ENCODE data around the gene CARHSP1.
"Not testable (repeated sequence)": the region's sequence is repeated elsewhere in the genome, so short reads cannot be mapped to it uniquely, and the experiment has no call there.

Gene CARHSP1

GRCh38 chr16:8892101-8892575, 23.3 kb upstream of the CARHSP1 start:
- DNase-seq: no peak

GRCh38 chr16:8890549-8890921, 21.7 kb upstream of the CARHSP1 start:
- DNase-seq: no peak

DNA sequence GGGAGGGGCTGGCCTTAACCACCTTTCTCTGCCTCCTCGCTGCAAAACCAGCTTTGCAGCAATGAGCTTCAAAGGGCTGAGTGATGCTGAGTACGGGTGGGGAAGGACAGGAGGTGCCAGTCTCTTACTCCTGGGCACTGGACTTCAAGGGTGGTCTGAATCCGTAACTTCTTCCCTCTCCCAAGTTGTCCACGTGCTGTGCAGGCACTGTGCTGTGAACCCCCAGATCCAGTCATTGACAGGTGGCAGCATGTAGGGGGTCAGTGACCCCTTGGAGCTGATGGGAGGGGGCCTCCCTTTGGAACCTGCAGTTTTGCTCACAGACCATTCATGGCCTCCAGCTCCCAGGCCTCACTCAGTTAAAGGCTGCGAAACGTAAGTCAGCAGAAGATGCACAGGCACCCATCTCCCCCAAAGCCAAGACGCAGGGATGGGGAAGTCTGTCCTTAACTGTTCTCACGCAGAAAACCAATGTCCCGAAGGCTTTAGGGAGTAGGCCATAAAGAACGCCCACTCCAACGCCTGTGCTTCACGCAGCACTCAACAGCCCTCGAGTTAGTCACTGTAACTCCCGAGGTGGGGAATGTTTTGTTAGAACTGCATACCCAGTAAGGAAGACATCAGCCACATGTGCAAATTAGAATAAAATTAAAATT, 21.2 kb upstream of the CARHSP1 start:
- DNase-seq: no peak

GRCh38 chr16:8888951-8889892, 20.4 kb upstream of the CARHSP1 start:
- no peak for DNase-seq

GRCh38 chr16:8887952-8888560, 19.2 kb upstream of the CARHSP1 start:
- no peak for DNase-seq

DNA sequence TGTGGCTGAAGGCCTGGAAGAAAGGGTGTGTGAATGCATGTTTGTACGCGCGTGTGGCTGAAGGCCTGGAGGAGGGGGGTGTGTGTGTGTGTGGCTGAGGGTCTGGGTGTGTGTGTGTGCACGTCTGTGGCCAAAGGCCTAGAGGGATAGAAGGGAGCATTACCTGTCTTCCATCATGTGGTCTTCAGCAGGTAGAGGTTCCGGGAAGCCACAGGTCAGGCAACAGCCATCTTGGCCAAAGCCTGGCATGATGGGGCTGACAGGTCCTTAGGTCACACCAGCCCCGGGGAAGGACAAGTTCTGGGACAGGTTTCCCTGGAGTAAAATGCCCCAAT, 18.6 kb upstream of the CARHSP1 start:
- DNase-seq: no peak

DNA sequence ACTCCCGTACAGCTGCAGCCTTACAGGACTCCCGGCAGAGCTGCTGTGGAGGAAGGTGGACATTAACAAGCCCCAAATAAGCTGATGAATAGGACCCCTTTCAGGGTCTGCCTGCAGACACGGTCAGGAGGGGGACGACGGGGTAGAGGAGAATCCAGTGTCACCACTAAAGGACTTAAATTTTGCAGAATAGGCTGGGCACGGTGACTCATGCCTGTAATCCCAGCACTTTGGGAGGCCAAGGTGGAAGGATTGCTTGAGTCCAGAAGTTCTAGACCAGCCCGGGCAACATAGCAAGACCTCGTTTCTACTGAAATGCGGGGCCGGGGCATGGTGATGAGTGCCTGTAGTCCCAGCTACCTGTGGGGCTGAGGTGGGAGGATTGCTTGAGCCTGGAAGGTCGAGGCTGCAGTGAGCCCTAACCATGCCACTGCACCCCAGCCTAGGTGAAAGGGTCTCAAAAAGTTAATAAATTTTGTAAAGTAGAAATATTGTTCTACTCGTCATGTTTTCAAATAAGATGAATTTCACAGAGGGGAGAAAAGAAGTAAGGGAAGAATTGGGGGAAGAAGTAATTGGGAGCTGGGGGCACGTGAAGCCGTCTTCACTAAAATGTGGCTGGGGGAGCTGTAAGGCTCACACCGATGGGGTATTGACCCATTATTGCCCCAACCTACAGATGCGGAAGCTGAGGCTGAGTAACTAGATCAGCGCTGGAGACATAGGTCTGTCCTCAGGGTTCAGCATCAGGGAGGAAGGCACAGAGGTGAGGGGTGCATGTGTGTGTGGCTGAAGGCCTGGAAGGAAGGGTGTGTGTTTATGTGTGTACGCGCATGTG, 18.0 kb upstream of the CARHSP1 start:
- no peak for DNase-seq

DNA sequence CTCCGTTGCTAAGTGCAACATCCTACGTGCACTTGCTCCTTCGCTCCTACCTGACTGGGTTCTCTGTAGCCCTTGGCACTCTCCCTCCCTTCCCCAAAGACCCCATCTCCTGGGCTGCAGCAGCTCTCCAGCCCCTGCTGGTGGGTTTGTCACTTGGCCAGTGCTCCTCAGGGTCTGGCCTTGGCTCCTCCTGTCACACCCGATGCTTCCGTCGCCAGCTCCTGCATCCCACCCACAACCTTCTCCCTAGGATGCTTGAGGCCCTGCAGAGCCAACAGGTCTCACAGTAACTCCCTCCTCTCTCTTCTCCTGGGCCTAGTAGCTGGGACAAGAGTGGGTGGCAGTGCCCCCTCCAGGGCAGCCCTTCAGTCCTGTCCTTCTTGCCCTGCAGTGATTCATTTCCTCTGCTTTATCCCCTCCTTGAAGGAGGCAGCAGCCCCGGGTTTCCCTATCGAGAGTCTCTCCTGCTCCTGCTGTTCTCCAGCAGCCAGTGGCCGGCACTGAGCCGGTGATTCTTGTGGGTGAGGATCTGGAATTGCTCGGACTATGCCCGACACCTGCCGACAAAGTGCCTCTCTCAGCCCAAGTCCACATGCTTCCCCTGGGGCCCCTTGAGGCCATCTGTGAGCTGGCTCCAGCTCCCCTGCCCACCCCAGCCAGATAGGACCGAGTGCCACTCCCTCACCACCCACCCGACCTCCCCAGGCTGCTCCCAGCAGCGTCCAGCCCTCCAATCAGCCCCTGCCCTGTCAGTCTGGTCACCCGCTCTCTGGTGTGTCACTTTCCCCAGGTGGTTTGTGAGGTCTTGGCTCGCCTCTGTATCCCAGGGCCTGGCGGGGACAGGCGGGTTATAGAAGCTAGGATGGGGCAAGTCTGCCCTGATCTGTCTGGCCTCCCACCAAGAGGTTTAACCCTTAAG, 17.1 kb upstream of the CARHSP1 start:
- no peak for DNase-seq

DNA sequence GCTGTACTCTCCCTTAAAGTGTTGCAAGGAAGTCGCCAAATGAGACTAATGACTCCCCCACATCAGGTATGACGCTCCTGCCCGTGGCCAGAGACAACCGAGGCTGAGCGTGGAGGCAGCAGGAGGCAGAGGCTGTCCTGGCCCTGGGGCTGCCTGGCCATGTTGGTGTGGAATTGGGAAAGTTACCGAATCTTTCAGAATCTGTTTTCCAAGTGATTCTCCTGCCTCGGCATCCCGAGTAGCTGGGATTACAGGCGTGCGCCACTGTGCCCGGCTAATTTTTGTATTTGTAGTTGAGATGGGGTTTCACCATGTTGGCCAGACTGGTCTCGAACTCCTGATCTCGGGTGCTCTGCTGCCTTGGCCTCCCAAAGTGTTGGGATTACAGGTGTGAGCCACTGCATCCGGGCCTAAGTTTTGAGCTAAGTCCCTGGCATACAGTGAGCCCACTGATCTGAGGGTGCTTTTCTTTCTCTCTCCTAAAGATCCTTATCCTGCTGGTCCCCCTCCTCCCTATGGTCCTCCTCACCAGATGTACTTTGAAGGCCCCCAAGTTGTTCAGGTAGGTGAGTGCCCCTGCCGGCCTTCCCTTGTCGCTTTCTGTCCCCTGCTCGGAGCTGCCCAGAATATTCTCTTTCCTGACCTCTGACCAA, 14.0 kb upstream of the CARHSP1 start:
- DNase-seq: no peak

DNA sequence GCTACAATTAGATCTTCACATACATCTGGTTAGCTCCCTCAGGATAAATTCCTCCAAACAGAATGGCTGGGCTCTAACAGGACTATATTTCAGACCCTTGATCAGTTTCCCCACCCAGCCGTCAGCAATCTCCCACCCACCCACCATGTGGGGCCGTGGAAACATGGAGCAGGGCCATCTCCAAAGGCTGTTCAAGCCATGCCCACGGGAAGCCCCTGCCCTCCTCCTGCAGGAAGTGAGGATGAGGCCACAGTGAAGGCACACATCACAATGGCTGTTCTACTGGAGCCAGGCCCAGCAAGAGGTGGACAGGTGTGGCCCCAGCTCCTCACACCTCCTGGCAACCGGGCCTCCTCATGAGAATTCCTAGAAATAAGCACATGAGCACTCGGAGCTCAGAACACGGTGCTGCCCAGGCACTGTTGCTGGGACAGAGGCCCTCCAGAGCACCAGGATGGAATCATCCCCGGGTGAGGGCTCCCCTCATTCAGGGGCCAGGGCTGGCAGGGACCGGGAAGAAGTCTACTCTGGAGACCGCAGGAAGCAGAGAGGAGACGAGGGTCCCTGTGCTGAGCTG, 13.3 kb upstream of the CARHSP1 start, which contains the start of gene LITAFD:
LITAFD (plus strand) TSS at position 311 of the 577 bp plus-strand sequence. CDS start 2,005 bp downstream, outside the sequence.
- DNase-seq: no peak

- DNase-seq: no peak
Measured at GRCh38 chr16:8880839-8881510, 12.2 kb upstream of the CARHSP1 start.

DNA sequence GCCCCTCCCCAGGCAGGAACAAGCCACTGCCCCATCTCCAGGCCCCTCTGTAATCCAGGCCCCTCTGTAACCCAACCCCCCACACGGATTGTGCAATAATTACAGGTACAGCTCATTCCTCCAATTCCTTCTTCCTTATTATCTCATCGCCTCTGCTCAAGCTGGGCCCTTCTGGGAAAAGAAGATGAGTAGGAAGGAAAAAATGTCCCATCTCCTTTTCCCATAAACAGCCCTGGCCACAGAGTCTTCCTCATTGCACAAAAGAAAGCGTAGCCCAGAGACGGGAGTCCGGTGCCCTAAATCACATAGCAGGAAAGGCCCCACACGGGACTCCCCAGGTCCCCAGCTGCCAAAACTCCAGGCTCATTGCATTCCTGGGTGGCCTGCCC, 9.7 kb upstream of the CARHSP1 start:
- DNase-seq: no peak

GRCh38 chr16:8877894-8878522, 9.2 kb upstream of the CARHSP1 start:
- no peak for DNase-seq

- not testable (repeated sequence) for DNase-seq
Measured at GRCh38 chr16:8875317-8875716, 6.5 kb upstream of the CARHSP1 start.

- DNase-seq: no peak
Measured at GRCh38 chr16:8874388-8874787, 5.6 kb upstream of the CARHSP1 start.

DNA sequence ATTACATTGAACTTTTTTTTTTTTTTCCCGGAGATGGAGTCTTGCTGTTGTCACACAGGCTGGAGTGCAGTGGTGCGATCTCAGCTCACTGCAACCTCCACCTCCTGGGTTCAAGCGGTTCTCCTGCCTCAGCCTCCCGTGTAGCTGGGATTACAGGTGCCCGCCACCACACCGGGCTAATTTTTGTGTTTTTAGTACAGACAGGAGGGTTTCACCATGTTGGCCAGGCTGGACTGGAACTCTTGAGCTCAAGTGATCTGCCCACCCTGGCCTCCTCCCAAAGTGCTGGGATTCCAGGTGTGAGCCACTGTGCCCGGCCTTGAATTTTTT, 5.0 kb upstream of the CARHSP1 start:
- DNase-seq: not testable (repeated sequence)

GRCh38 chr16:8872967-8873865, 4.4 kb upstream of the CARHSP1 start:
- no peak for DNase-seq

DNA sequence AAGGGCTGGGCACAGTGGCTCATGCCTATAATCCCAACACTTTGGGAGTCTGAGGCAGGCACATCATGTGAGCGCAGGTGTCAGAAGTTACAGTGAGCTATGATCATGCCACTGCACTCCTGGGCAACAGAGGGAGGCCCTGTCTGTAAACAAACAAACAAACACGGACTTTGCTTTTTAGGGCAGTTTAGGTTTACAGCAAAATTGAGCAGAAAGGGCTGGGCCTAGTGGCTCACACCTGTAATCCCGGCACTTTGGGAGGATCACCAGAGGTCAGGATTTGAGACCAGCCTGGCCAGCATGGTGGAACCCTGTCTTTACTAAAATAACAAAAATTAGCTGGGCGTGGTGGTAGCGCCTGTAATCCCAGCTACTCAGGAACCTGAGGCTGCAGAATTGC, 3.3 kb upstream of the CARHSP1 start:
- DNase-seq: no peak

DNA sequence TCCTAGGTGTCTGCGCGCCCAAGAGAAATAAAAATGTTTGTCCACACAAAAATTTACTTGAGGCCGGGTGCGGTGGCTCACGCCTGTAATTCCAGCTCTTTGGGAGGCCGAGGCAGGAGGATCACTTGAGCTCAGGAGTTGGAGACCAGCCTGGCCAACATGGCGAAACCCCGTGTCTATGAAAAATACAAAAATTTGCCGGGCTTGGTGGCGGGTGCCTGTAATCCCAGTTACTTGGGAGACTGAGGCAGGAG, 1.1 kb upstream of the CARHSP1 start:
- DNase-seq: not testable (repeated sequence)
